ENCODE results near the gene EIF4EBP3. TPM values are rescaled to one million over a fixed set of nuclear protein-coding genes. Genes with fewer than 3 reads are reported as not detected.

Gene EIF4EBP3
- 5.6 TPM for total RNA-seq

GRCh38 chr5:140547508-140548299 is at the start of gene EIF4EBP3:
TSS of gene EIF4EBP3 (plus strand) at chr5:140547662. CDS start at chr5:140547738, 76 bp downstream.

GRCh38 chr5:140557136-140557805 is 9.8 kb downstream of the EIF4EBP3 start, which contains the start of gene SRA1:
TSS of gene SRA1 (minus strand) at chr5:140557473. CDS start at chr5:140557452, 21 bp downstream.

GRCh38 chr5:140564196-140565023 is 16.9 kb downstream of the EIF4EBP3 start, which contains the start of the genes APBB3 and SLC35A4:
TSS of gene APBB3 (minus strand) at chr5:140564598. CDS start at chr5:140564245, 353 bp downstream.
TSS of gene SLC35A4 (plus strand) at chr5:140564828. CDS start at chr5:140567170, 2,342 bp downstream.

Other genes starting within 250 kb of the EIF4EBP3 start
- gene PFDN1, start 244.6 kb upstream of the EIF4EBP3 start, total RNA-seq, result 57.2 TPM
- 17.1 TPM for gene HBEGF, start 201.1 kb upstream of the EIF4EBP3 start, total RNA-seq
- gene SLC4A9, start 187.5 kb upstream of the EIF4EBP3 start, total RNA-seq, result not detected
- 164 TPM for gene ANKHD1, start 145.8 kb upstream of the EIF4EBP3 start, total RNA-seq
- gene SRA1, start 9.8 kb downstream of the EIF4EBP3 start, total RNA-seq, result 20.5 TPM
- gene APBB3, start 16.9 kb downstream of the EIF4EBP3 start, total RNA-seq, result 50.0 TPM
- 12.8 TPM for gene SLC35A4, start 17.2 kb downstream of the EIF4EBP3 start, total RNA-seq
- 22.0 TPM for gene CD14, start 85.5 kb downstream of the EIF4EBP3 start, total RNA-seq
- 54.8 TPM for gene TMCO6, start 91.8 kb downstream of the EIF4EBP3 start, total RNA-seq
- gene NDUFA2, start 100.0 kb downstream of the EIF4EBP3 start, total RNA-seq, result 31.1 TPM
- 134 TPM for gene IK, start 100.2 kb downstream of the EIF4EBP3 start, total RNA-seq
- gene WDR55, start 117.2 kb downstream of the EIF4EBP3 start, total RNA-seq, result 16.2 TPM
- 0.60 TPM for gene DND1, start 125.9 kb downstream of the EIF4EBP3 start, total RNA-seq
- 45.3 TPM for gene HARS1, start 143.7 kb downstream of the EIF4EBP3 start, total RNA-seq
- gene HARS2, start 143.8 kb downstream of the EIF4EBP3 start, total RNA-seq, result 35.0 TPM
- 37.4 TPM for gene ZMAT2, start 152.8 kb downstream of the EIF4EBP3 start, total RNA-seq
- 0.71 TPM for gene PCDHA1, start 238.5 kb downstream of the EIF4EBP3 start, total RNA-seq
- gene PCDHA2, start 247.2 kb downstream of the EIF4EBP3 start, total RNA-seq, result 2.4 TPM

Measured in camera-type eye (tissue), 1 donor.